ENCODE measurements around the gene RPL31. TPM values are rescaled to one million over a fixed set of nuclear protein-coding genes. Genes with fewer than 3 reads are reported as not detected.
A peak's percentile ranks its signal among the peaks of the same experiment; 100 is the strongest.

Gene RPL31
- total and polyA plus RNA-seq, 5 experiments from 2014 or later: 2,599 to 8,494 (median 7,517) TPM

- Mint-ChIP-seq H3K9me3 (no peaks in the 10 kb centered on the region), H3K27ac (peak overlapping the region in 2 of 10 donors; percentile 43 to 71), H3K36me3 (peaks cover 0 to 33% (median 2%) of the 10 kb centered on the region in 3 donors), H3K4me3 (no peak overlapping the region), H3K4me1 (peaks cover 0 to 14% (median 3%) of the 10 kb centered on the region in 4 donors), H3K27me3 (no peaks in the 10 kb centered on the region)
- ATAC-seq (peak in 1 of 2 donors; percentile 71), DNase-seq (peak in 2 of 10 donors; percentile 14 to 29)
- POLR2A ChIA-PET: no interaction called here
Observed at GRCh38 chr2:100964222-100964621, 37.9 kb upstream of the RPL31 start.

DNA sequence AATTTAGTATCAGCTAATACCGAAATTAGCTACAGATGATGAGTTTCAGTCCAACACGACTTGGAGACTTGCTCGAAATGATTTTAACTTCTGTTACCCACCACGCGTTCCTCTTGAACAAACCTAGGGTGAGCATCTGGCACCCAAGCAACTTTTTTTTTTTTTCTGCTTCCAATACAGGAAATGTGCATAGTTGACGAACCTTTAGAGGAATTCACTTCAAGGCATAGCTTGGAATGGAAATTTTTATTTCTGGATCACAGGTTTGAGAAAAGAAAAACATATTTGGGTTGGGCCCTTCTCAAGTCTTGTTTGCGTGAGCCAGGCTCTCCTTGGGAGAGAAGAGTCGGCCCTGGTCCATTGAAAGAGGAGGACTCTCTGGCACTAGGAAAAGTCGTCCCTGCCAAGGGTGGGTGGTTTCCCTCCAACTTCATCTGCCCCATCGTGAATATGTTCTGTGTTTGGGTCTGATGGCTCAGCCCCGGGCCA, 37.4 kb upstream of the RPL31 start:
- Mint-ChIP-seq H3K4me1 (peaks cover 0 to 14% (median 3%) of the 10 kb centered on the region in 4 donors), H3K4me3 (no peak overlapping the region), H3K27me3 (no peaks in the 10 kb centered on the region), H3K36me3 (peaks cover 0 to 38% (median 4%) of the 10 kb centered on the region in 3 donors), H3K9me3 (no peaks in the 10 kb centered on the region), H3K27ac (no peak overlapping the region)
- ATAC-seq (no peak), DNase-seq (no peak)
- POLR2A ChIA-PET: interaction anchor here (0.6 kb wide), 1 partner anchor 34 kb away, joined by 3 read pairs; no protein-coding TSS in a partner anchor

DNA sequence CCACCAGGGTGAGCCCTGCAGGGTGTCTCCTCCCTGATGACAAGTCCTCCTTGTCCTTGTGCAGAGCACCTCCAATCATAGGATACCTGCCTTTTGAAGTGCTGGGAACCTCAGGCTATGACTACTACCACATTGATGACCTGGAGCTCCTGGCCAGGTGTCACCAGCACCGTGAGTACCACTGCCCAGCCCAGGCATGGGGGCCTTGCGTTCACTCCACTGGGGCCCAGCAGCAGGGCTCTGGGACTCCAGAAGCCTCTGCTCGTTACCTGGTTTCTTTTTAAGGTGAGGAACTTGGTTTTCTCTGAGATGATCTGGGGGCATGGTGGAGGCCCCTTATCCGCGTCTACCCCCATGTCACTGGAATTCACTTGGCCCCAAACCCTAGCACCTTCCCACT, 36.5 kb upstream of the RPL31 start:
- Mint-ChIP-seq H3K36me3 (peaks cover 0 to 45% (median 4%) of the 10 kb centered on the region in 3 donors), H3K4me1 (peaks cover 0 to 14% (median 3%) of the 10 kb centered on the region in 4 donors), H3K27ac (no peak overlapping the region), H3K27me3 (no peaks in the 10 kb centered on the region), H3K4me3 (no peak overlapping the region), H3K9me3 (no peaks in the 10 kb centered on the region)
- ATAC-seq (no peak), DNase-seq (no peak)
- POLR2A ChIA-PET: no interaction called here

DNA sequence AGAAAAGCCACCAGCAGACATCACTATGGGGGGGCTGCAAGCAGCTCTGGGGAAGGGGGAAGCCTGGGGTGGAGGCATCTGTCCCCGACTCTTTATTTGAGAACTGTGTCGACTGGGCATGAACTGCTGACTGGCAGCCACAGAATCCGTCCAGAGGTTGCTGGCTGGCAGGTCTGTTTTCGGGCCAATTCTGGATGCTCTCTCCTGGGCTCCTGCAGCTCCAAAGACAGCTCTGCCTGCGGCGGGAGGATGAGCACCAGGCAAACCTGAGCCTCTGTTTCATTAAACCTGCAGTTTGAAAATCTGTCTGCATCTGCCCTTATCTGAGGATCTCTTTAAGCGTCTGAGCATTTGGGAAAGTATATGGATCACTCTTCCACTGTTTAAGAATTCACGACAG, 34.4 kb upstream of the RPL31 start:
- POLR2A ChIA-PET: no interaction called here
- Mint-ChIP-seq H3K4me3 (no peak overlapping the region), H3K27me3 (peaks cover 0 to 2% (median 0%) of the 10 kb centered on the region in 5 donors), H3K36me3 (peaks cover 0 to 64% (median 7%) of the 10 kb centered on the region in 3 donors), H3K27ac (no peak overlapping the region), H3K4me1 (peaks cover 0 to 12% (median 4%) of the 10 kb centered on the region in 4 donors), H3K9me3 (no peaks in the 10 kb centered on the region)
- DNase-seq (no peak), ATAC-seq (no peak)

GRCh38 chr2:100968146-100969145, 33.6 kb upstream of the RPL31 start:
- no peak for DNase-seq
- Mint-ChIP-seq H3K27ac (no peak overlapping the region), H3K36me3 (peaks cover 0 to 68% (median 7%) of the 10 kb centered on the region in 3 donors), H3K4me1 (peaks cover 0 to 12% (median 4%) of the 10 kb centered on the region in 4 donors), H3K4me3 (no peak overlapping the region), H3K9me3 (no peaks in the 10 kb centered on the region), H3K27me3 (peaks cover 0 to 3% (median 0%) of the 10 kb centered on the region in 5 donors)
- POLR2A ChIA-PET: no interaction called here
- ATAC-seq: no peak

DNA sequence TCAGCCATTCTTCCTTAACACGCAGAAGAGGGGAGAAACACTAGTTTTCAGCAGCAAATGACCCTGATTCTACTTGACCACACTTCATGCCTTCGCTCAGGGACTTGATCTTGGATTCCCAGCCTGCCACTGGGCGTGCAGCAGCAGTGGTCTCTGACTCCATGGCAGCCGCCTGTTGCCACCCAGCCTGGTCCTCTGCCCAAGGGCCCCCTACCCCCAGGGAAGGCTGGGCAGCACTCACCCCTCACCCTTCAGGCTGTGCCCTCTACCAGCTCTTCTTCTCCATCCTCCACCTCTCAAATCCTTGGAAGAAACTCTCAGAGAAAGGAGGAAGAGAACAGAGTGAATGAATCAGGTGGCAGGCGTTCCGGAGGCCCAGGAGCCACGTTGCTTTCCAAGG, 32.1 kb upstream of the RPL31 start:
- H3K27me3 Mint-ChIP-seq: peaks cover 0 to 4% (median 0%) of the 10 kb centered on the region in 5 donors
- H3K27ac Mint-ChIP-seq: no peak overlapping the region
- ATAC-seq (no peak), DNase-seq (no peak)
- no peak overlapping the region for H3K4me3 Mint-ChIP-seq
- H3K4me1 Mint-ChIP-seq: peaks cover 0 to 2% (median under 1%) of the 10 kb centered on the region in 4 donors
- H3K36me3 Mint-ChIP-seq: peaks cover 0 to 80% (median 7%) of the 10 kb centered on the region in 3 donors
- POLR2A ChIA-PET: no interaction called here
- H3K9me3 Mint-ChIP-seq: no peaks in the 10 kb centered on the region

DNA sequence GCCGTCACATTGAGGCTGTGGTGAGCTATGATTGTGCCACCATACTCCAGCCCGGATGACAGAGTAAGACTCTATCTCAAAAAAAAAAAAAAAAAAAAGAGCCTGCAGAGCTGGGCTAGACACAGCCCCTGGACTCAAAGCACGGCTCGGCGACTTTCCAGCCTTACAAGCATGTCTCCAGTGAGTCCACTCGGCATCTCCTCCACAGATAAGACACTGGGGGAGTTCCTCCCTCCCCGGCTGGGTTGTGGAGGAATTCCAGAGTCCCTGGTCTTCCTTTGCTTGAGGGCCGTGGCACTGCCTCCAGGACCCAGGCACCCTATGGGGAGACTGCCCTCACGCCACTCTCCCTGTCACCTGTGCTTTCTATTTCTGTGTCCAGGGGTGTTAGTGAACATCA, 30.9 kb upstream of the RPL31 start:
- Mint-ChIP-seq H3K36me3 (peaks cover 0 to 70% (median 7%) of the 10 kb centered on the region in 3 donors), H3K9me3 (no peaks in the 10 kb centered on the region), H3K4me1 (peaks cover 0 to 2% (median 0%) of the 10 kb centered on the region in 4 donors), H3K27ac (no peak overlapping the region), H3K27me3 (peaks cover 0 to 4% (median 0%) of the 10 kb centered on the region in 5 donors), H3K4me3 (no peak overlapping the region)
- ATAC-seq: no peak
- POLR2A ChIA-PET: no interaction called here
- no peak for DNase-seq

DNA sequence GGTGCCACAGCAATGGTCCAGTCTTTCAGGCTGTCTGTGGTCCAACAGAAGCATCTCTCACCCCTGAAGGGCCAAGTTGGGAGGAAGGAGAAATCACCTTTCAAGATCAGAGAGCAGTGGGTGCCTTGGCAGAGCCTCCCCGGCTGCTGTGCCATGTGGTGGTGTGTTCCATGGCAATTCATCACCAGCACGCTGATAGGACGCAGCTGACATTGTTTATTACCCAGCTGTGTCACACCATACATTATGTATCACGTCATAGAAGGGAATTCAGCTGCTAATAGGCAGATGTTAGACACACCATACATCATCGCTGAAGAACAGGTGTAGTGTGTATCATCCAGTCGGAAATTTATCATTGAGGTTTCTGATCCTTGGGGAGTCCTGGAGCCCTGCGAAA, 29.6 kb upstream of the RPL31 start:
- peaks cover 0 to 73% (median 7%) of the 10 kb centered on the region in 3 donors for H3K36me3 Mint-ChIP-seq
- H3K4me1 Mint-ChIP-seq: peaks cover 0 to 6% (median 2%) of the 10 kb centered on the region in 4 donors
- POLR2A ChIA-PET: no interaction called here
- H3K27ac Mint-ChIP-seq: no peak overlapping the region
- H3K27me3 Mint-ChIP-seq: peaks cover 0 to 4% (median 0%) of the 10 kb centered on the region in 5 donors
- DNase-seq: no peak
- H3K4me3 Mint-ChIP-seq: no peak overlapping the region
- H3K9me3 Mint-ChIP-seq: no peaks in the 10 kb centered on the region
- no peak for ATAC-seq

DNA sequence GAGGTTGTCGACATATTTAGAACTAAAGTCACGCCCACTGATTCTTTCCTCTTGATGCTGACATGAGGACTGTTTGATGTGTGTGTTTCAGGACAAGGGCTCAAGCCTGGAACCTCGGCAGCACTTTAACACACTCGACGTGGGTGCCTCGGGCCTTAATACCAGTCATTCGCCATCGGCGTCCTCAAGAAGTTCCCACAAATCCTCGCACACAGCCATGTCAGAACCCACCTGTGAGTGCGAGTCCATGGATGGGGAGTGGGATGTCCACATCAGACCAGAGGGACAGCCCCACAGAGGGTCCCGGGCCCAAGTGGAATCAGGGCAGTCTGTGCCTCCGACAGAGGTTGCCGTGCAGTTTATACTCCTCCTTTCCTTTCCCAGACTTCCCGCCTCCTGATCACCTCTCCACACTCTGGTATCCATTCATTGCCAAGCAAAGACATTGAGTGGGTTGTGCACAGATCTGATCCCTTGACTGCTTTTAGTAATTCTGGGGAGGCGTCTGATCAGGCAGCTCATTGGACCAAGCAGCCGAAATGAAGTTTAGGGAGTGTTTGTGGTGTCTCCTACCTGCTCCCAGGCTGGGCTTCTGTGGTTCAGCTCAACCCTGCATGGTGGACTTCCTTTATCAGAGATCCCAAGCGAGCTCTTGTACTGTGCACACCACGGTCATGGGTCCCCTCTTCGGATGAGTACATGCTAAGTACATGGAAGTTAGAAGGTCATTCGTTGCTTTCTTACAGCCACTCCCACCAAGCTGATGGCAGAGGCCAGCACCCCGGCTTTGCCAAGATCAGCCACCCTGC, 27.2 kb upstream of the RPL31 start:
- Mint-ChIP-seq H3K36me3 (peaks cover 0 to 63% (median 3%) of the 10 kb centered on the region in 3 donors), H3K27me3 (peaks cover 0 to 4% (median 0%) of the 10 kb centered on the region in 5 donors), H3K4me3 (no peak overlapping the region), H3K4me1 (peaks cover 0 to 6% (median 2%) of the 10 kb centered on the region in 4 donors), H3K27ac (no peak overlapping the region), H3K9me3 (no peaks in the 10 kb centered on the region)
- ATAC-seq (no peak), DNase-seq (no peak)
- POLR2A ChIA-PET: no interaction called here

DNA sequence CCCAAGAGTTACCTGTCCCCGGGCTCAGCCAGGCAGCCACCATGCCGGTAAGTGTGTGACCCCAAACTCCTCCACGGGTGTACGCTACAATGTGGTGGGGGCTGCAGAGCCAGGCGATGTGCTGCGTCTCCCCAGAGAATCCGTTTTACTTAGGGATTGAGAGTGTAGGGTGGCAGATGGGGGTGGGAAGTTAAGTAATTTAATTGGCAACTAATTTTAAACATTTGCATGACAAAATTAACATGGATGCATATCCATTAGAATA, 26.6 kb upstream of the RPL31 start:
- Mint-ChIP-seq H3K4me1 (peaks cover 0 to 6% (median 2%) of the 10 kb centered on the region in 4 donors), H3K9me3 (no peaks in the 10 kb centered on the region), H3K27ac (no peak overlapping the region), H3K4me3 (no peak overlapping the region), H3K27me3 (peaks cover 0 to 4% (median 0%) of the 10 kb centered on the region in 5 donors), H3K36me3 (peaks cover 0 to 59% (median 3%) of the 10 kb centered on the region in 3 donors)
- POLR2A ChIA-PET: no interaction called here
- DNase-seq (no peak), ATAC-seq (no peak)

DNA sequence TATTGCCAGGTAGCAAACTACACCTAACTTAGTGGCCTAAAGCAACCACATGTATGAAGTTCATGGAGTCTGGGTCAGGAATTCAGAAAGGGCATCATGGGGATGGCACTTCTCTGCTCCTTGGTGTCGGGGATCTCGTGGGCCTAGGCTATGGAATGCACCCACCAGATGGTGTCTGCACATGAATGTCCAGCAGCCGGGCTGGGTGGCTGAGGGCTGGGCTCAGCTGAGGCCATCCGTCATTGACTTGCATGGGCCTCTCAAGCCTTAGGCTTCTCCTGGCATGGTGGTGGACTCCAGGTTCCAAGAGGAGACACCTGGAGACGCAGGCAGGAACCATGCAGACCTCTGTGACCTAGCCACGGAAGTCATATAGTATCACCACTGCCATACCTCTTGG, 26.0 kb upstream of the RPL31 start:
- peaks cover 0 to 4% (median 0%) of the 10 kb centered on the region in 5 donors for H3K27me3 Mint-ChIP-seq
- H3K4me3 Mint-ChIP-seq: no peak overlapping the region
- peaks cover 0 to 6% (median under 1%) of the 10 kb centered on the region in 4 donors for H3K4me1 Mint-ChIP-seq
- POLR2A ChIA-PET: no interaction called here
- DNase-seq: no peak
- ATAC-seq: no peak
- H3K27ac Mint-ChIP-seq: no peak overlapping the region
- peaks cover 0 to 55% (median 3%) of the 10 kb centered on the region in 3 donors for H3K36me3 Mint-ChIP-seq
- no peaks in the 10 kb centered on the region for H3K9me3 Mint-ChIP-seq

DNA sequence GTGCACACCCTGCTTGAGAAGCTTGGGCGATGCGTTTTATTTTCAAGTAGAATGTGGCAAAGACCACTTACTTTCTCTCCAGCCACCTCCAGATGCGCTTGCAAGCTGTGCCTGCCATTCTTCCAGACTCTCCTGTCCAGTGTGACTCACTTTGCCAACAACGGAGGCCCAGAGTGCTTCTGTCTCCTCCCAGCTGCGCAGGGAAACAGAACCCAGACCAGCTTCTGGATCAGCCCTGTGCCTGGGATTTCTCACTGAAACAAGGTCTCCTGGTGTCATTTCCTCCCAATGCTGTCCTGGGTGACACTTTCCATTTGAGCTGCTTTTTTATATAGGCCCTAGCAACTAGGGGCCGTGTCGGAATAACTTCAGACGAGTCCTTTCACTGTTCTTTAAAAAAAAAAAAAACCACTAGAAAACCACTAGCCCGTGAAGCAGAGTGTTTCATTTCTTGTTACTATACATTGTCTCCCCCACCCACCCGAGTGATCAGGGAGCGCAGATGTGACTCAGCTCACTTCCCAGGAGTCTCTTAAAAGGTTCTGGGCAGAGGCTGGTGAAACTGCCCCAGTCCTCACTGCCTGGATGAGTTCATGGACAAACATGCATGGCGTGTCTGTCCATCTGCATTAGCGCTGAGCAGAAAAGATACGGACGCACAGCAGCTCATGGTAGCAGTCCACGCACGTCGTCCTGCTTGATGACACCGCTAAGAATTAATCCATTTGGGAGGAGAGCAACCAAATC, 25.3 kb upstream of the RPL31 start:
- Mint-ChIP-seq H3K36me3 (peaks cover 0 to 47% (median 0%) of the 10 kb centered on the region in 3 donors), H3K9me3 (no peaks in the 10 kb centered on the region), H3K4me3 (no peak overlapping the region), H3K27me3 (peaks cover 0 to 4% (median 0%) of the 10 kb centered on the region in 5 donors), H3K27ac (peak overlapping the region in 2 of 10 donors; percentile 24 to 63), H3K4me1 (peaks cover 0 to 6% (median under 1%) of the 10 kb centered on the region in 4 donors)
- POLR2A ChIA-PET: no interaction called here
- ATAC-seq (peak in 1 of 2 donors; percentile 20), DNase-seq (no peak)

All from naive thymus-derived CD8-positive, alpha-beta T cell (primary cell).